Dedifferentiated amniotic fluid mesenchymal stem cell (primary cell): ENCODE data around the gene CCDC106.

ENCODE experiments used
- DNase-seq: peaks from one replicate; pipeline ENCODE4 v3.0.0-alpha.2; 2016; ENCODE audit errors: extremely low spot score

The CCDC106 gene

GRCh38 chr19:55613930-55614710 is 33.9 kb upstream of the CCDC106 start:
- DNase-seq, result no peak

- no peak for DNase-seq
Measured at GRCh38 chr19:55614711-55615542, 33.1 kb upstream of the CCDC106 start.

- no peak for DNase-seq
Measured at GRCh38 chr19:55615543-55616394, 32.2 kb upstream of the CCDC106 start.

GRCh38 chr19:55616395-55616875 is 31.6 kb upstream of the CCDC106 start:
- no peak for DNase-seq

GRCh38 chr19:55617426-55617825 is 30.6 kb upstream of the CCDC106 start:
- DNase-seq, result no peak

- no peak for DNase-seq
Measured at GRCh38 chr19:55618426-55618825, 29.6 kb upstream of the CCDC106 start.

- no peak for DNase-seq
Measured at GRCh38 chr19:55619286-55619685, 28.7 kb upstream of the CCDC106 start.

GRCh38 chr19:55620410-55621204 is 27.4 kb upstream of the CCDC106 start:
- DNase-seq, result no peak

- DNase-seq, result no peak
Measured at GRCh38 chr19:55621205-55621672, 26.8 kb upstream of the CCDC106 start.

- no peak for DNase-seq
Measured at GRCh38 chr19:55621673-55622231, 26.3 kb upstream of the CCDC106 start.

- DNase-seq, result no peak
Measured at GRCh38 chr19:55622242-55622969, 25.6 kb upstream of the CCDC106 start.

GRCh38 chr19:55623130-55623529 is 24.9 kb upstream of the CCDC106 start:
- no peak for DNase-seq

GRCh38 chr19:55623561-55623960 is 24.5 kb upstream of the CCDC106 start:
- DNase-seq, result no peak

- peak; percentile 93 for DNase-seq
Measured at GRCh38 chr19:55624109-55625003, 23.7 kb upstream of the CCDC106 start, which contains the start of gene ZNF784. Gene ZNF784 (minus strand): TSS chr19:55624566. CDS start chr19:55624561, 5 bp downstream.

- no peak for DNase-seq
Measured at GRCh38 chr19:55625004-55625326, 23.0 kb upstream of the CCDC106 start.

GRCh38 chr19:55626350-55626749 is 21.7 kb upstream of the CCDC106 start:
- DNase-seq, result no peak

GRCh38 chr19:55632463-55632834 is 15.6 kb upstream of the CCDC106 start:
- DNase-seq, result peak; percentile 96

- no peak for DNase-seq
Measured at GRCh38 chr19:55633861-55634260, 14.2 kb upstream of the CCDC106 start.

- DNase-seq, result no peak
Measured at GRCh38 chr19:55635334-55635717, 12.7 kb upstream of the CCDC106 start.
